NCI-H2196 treated with DMSO at 0.1 percent for 48 hours (cell line): ENCODE data around the gene ABCB7.
"Not testable (repeated sequence)": the region's sequence is repeated elsewhere in the genome, so short reads cannot be mapped to it uniquely, and the experiment has no call there.

ENCODE experiments used
- DNase-seq: peaks from one replicate; lab custom pipeline; 2025; ENCODE audit not compliant: unreplicated experiment; lab: John Stamatoyannopoulos, UW

Gene ABCB7

DNA sequence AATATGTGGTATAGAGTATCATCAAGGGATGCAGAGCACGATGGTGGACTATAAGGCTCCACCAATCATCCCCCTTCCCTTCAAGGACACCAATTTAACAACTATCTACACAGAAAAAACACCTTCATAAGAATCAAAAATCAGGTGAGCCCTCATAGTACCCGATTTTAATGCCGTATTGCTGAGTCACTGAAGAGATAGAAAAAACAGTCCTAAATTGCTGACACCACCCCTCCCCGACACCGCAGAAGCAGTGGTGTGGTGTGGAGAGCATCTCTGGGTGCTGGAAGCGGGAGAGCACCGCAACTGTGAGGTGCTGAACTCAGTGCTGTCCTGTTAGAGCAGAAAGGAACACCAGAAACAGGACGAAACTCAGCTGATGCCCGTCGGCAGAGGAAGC is 49.3 kb downstream of the ABCB7 start:
- DNase-seq: no peak

DNA sequence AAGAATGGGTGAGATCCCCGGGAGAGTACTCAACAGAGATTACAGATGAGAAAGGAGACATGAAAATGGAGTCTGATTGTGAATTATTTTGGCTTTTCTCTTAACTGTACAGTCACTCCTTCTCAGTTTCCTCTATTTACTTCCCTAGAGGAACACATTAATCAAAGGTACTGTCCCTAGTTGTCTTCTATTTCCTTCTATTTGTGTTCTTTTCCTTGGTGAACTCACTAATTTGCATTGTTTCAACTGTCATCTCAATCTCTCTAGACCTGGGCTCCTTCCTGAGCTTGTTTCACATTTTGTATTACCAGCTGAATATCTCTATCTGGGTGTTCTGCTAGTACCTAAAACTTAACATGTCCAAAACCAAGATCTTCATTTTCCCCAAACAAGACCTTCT is 59.8 kb downstream of the ABCB7 start:
- DNase-seq: no peak

DNA sequence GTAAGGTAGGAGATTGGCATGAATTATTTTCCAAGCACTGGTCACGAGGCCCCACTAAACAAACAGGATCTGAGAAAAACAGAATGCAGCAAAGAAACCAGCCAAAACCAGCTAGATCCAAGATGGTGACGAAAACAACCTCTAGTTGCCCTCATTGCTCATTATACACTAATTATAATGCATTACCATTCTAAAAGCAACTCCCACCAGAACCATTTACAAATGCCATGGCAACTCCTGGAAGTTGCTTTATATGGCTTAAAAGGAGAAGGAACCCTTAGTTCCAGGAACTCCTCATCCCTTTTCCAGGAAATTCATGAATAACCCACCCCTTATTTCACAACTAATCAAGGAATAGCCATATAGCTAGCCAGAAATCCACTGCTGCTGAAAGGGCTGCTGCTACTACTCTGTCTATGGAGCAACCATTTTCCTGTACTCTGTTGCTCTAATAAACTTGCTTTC is 69.3 kb downstream of the ABCB7 start:
- no peak for DNase-seq

DNA sequence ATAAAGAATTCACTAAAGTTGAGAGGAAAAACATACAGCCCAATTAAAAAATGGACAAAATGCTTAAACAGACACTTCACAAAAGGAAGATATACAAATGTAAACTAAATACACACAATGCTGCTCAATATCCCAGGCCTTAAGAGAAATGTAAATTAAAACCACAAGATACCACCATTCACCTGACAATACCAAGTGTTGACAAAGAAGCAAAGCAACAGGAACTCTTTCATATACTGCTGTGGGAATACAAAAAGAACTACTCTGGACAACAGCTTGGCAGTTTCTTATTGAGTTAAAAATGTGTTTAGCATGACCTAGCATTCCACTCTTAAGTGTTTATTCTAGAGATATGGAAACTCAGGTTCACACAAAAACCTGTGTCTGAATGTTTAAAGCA is 71.3 kb downstream of the ABCB7 start:
- no peak for DNase-seq

DNA sequence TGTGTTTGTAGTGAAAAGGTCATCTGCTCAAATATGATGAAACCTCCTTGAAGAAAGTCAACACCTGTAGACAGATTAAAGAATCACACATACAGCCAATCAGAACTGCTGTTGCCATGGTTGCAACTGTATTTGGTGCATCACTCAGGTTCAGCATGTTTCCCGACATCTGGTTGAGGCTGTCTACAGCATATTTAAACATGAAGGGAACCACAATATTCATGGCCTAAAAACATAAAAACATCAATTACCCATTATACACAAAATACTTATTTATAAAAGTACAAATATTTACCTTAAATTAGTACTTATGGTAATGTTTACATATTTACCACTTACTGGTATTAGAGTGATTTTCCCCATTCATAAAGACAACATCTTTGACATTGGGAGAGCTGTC is 79.7 kb downstream of the ABCB7 start:
- DNase-seq: no peak

DNA sequence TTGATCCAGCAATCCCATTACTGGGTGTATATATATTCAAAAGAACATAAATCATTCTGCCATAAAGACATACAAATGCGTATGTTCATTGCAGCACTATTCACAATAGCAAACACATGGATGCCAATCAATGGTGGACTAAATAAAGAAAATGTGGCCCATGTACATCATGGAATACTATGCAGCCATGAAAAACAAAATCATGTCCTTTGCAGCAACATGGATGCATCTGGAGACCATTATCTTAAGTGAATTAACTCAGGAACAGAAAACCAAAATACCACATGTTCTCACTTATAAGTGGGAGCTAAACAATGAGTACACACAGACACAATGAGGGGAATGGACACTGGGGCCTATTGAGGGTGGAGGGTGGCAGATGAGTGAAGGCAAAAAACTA is 81.6 kb downstream of the ABCB7 start:
- DNase-seq: no peak

DNA sequence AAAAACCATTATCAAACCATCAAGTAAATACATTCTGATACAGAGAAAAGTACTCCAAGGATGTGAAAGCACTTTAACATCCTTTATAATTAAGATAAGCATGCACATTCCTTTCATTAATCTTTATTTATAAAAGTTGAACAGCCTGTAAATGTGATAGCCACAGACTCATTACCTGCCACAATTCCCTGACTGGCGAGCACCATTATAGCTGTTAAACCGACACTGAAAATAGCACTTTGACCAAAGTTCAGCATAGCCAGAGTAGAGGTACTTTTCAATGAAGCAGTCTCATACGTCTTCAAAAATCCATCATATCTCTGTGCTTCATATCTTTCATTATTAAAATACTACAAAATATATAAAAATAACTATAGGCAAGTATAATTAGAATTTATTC is 84.7 kb downstream of the ABCB7 start:
- DNase-seq: no peak

DNA sequence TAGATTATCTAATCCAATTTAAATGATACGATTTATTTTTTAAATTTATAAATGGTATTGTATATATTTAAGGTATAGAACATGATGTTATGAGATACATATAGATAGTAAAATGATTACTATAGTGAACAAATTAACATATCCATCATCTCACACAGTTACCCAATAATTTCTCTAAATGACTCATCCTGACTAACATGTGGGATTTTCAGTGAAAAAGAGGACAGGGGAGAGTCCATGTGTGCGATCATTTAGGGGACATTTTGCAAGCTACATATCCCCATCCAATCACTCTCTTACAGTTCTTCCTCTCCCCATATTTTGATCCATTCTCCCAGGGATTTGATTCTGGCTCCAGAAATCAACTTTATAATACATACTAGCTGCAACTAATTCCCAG is 88.2 kb downstream of the ABCB7 start:
- DNase-seq: no peak

DNA sequence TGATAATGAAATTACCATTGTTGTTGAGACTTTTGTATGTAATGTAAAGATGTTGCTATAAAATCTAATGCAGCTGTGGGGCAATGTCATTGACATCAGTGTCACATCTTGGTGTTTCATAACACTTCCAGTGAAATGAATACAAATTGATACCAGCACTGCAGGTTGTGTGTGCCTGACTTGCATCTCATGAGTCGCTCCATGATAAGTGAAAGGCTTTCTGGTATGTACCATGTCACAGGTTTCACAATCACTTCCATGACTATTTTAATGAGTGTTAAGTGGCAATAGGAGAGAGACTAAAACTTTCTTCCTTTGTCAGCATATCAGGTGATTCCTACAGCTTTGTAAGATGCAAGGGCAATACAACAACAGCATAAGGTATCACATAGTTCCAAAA is 94.4 kb downstream of the ABCB7 start:
- no peak for DNase-seq

DNA sequence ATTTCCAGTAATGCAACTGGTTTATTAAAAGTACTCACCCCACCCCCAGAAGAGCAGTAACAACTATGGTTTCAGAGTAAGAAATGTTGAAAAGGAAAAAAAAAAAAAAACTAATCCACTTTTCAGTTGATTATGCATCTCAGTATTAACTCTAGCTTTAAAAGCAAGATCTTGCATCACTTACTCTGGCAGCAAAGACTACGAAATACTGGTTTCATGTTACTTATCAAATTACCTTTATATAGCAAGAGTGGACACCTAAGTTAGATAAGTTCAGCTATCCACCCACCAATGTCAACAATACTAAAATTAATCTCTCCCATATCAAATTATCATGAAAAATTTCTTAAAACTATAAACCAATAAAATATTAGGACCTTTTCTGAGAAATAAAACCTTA is 105.0 kb downstream of the ABCB7 start:
- DNase-seq: no peak

DNA sequence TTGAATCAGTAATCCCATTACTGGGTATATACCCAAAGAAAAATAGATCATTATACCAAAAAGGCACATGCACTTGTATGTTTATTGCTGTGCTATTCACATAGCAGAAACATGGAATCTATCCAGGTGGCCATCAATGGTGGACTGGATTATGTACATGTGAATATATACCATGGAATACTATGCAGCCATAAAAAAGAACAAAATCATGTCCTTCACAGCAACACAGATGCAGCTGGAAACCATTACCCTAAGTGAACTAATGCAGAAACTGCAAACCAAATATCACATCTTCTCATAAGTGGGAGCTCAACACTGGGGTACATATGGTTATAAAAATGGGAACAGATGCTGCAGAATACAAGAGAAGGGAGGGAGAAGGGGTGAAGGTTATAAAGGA is 110.7 kb downstream of the ABCB7 start:
- DNase-seq: no peak

DNA sequence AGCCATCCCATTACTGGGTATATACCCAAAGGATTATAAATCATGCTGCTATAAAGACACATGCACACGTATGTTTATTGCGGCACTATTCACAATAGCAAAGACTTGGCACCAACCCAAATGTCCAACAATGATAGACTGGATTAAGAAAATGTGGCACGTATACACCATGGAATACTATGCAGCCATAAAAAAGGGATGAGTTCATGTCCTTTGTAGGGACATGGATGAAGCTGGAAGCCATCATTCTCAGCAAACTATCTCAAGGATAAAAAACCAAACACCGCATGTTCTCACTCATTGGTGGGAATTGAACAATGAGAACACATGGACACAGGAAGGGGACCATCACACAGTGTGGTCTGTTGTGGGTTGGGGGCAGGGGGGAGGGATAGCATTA is 111.9 kb downstream of the ABCB7 start:
- not testable (repeated sequence) for DNase-seq

DNA sequence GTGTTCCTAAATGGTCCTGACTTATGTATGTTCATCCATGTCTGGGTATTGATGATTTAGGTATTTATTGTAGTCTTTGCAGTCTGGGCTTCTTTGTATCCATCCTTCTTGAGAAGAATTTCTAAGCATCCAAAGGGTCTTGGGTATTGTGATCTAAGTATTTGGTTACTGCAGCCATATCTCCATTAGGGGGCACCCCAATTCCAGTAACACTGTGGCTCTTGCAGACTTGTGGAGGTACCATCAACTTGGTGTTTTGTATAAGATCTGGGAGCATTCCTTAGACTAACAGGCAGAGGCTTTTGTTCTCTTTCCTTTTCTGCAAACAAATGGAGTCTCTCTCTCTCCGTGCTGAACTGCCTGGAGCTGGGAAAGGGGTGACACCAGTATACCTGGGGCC is 117.2 kb downstream of the ABCB7 start:
- no peak for DNase-seq
